PC-9 (cell line): ENCODE data around the gene IL10RA. TPM values are rescaled to one million over a fixed set of nuclear protein-coding genes. Genes with fewer than 3 reads are reported as not detected.

Experiments
- BruUV-seq: library from RNA; stranded (reverse); fragments of 400-500 nt; replicated peaks from 2 replicates; lab custom pipeline; 2021; lab: Mats Ljungman, UMichigan
- CTCF ChIA-PET: fragments of 300-600 bp; sonication (Branson Sonifier 250); formaldehyde crosslinking; loops from one replicate; lab custom pipeline; 2022; ENCODE audit warnings: antibody characterized with exemption; lab: Charles Lee
- POLR2A ChIA-PET: fragments of 300-600 bp; sonication (Branson Sonifier 250); formaldehyde crosslinking; loops from one replicate; lab custom pipeline; 2022; ENCODE audit warnings: antibody characterized with exemption; ENCODE audit not compliant: unreplicated experiment; lab: Charles Lee
- DNase-seq, 2 experiments: peaks; one replicate each; pipeline versions ENCODE4 v3.0.0 to v3.0.0-alpha.2; 2015 to 2022; ENCODE audit warnings: mixed read lengths in 1 of 2
- H2AFZ ChIP-seq: fragments of 200-600 bp; sonication (generic); 2 replicates; pipeline ENCODE4 v1.8.1; 2017; ENCODE audit warnings: antibody characterized with exemption
- H3F3A ChIP-seq: fragments of 200-600 bp; sonication (generic); 2 replicates; pipeline ENCODE4 v1.8.1; 2017; ENCODE audit warnings: antibody characterized with exemption, mild to moderate bottlenecking, low read depth; ENCODE audit not compliant: insufficient read depth
- H3K27ac ChIP-seq: fragments of 200-600 bp; sonication (generic); 2 replicates; pipeline ENCODE4 v1.6.1; 2016; ENCODE audit warnings: mixed run types
- H3K27me3 ChIP-seq: fragments of 200-600 bp; sonication (generic); 2 replicates; pipeline ENCODE4 v1.6.1; 2016; ENCODE audit warnings: low read depth, mixed run types; ENCODE audit not compliant: insufficient read depth
- H3K36me3 ChIP-seq: fragments of 200-600 bp; sonication (generic); 2 replicates; pipeline ENCODE4 v1.6.1; 2016; ENCODE audit warnings: low read depth, mixed run types
- H3K4me1 ChIP-seq: fragments of 200-600 bp; sonication (generic); replicated peaks from 2 replicates; pipeline ENCODE4 v1.6.1; 2016; ENCODE audit warnings: mixed run types; ENCODE audit not compliant: insufficient read depth
- H3K4me2 ChIP-seq: fragments of 200-600 bp; sonication (generic); 2 replicates; pipeline ENCODE4 v1.6.1; 2017; ENCODE audit warnings: mixed run types
- H3K4me3 ChIP-seq: fragments of 200-600 bp; sonication (generic); 2 replicates; pipeline ENCODE4 v1.6.1; 2016; ENCODE audit warnings: mixed run types
- H3K79me2 ChIP-seq: fragments of 200-600 bp; sonication (generic); 2 replicates; pipeline ENCODE4 v1.6.1; 2017; ENCODE audit warnings: low read depth, mixed run types
- H3K9me2 ChIP-seq: fragments of 200-600 bp; sonication (generic); 2 replicates; pipeline ENCODE4 v1.8.1; 2017; ENCODE audit warnings: mild to moderate bottlenecking; ENCODE audit not compliant: insufficient read depth
- H3K9me3 ChIP-seq: fragments of 200-600 bp; sonication (generic); 2 replicates; pipeline ENCODE4 v1.8.1; 2016; ENCODE audit warnings: low read depth; ENCODE audit not compliant: insufficient read depth
- H4K20me1 ChIP-seq: fragments of 200-600 bp; sonication (generic); 2 replicates; pipeline ENCODE4 v1.8.1; 2017; ENCODE audit not compliant: insufficient read depth
- EZH2 ChIP-seq: fragments of 200-600 bp; sonication (generic); IDR thresholded peaks from 2 replicates; pipeline ENCODE4 v1.8.0; 2017; ENCODE audit warnings: antibody characterized with exemption, low read depth
- intact Hi-C: fragments of 100-400 bp; cut with micrococcal nuclease; formaldehyde crosslinking; loops from one replicate; pipeline ENCODE4 v1.10.0; 2022; ENCODE audit not compliant: unreplicated experiment
- total RNA-seq: library from RNA; stranded (reverse); gene quantifications from 2 replicates; pipeline ENCODE4 v1.2.3, GENCODE V29; 2021
- TF ChIP-seq, protein P1 (sequence below): fragments of 200-600 bp; sonication (generic); conservative IDR thresholded peaks from 2 replicates; pipeline ENCODE4 v1.6.1; 2017; ENCODE audit warnings: mixed run types, antibody characterized with exemption, mild to moderate bottlenecking, moderate library complexity

Gene IL10RA
- total RNA-seq, 1 experiment from 2014 or later, result not detected

DNA sequence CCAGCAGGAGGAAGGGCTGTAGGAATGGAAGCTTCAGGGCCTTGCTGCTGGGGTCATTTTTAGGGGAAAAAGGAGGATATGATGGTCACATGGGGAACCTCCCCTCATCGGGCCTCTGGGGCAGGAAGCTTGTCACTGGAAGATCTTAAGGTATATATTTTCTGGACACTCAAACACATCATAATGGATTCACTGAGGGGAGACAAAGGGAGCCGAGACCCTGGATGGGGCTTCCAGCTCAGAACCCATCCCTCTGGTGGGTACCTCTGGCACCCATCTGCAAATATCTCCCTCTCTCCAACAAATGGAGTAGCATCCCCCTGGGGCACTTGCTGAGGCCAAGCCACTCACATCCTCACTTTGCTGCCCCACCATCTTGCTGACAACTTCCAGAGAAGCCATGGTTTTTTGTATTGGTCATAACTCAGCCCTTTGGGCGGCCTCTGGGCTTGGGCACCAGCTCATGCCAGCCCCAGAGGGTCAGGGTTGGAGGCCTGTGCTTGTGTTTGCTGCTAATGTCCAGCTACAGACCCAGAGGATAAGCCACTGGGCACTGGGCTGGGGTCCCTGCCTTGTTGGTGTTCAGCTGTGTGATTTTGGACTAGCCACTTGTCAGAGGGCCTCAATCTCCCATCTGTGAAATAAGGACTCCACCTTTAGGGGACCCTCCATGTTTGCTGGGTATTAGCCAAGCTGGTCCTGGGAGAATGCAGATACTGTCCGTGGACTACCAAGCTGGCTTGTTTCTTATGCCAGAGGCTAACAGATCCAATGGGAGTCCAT lies 14.1 kb downstream of the IL10RA start:
- H3K27me3 ChIP-seq, result peaks cover 24% of the 10 kb centered on the region; the same call in 1 of the 2 replicates
- H3K4me3 ChIP-seq, result no peak overlapping the region
- no peaks in the 10 kb centered on the region for H3K36me3 ChIP-seq
- no peak overlapping the region for H3K27ac ChIP-seq
- no peaks in the 10 kb centered on the region for H3F3A ChIP-seq
- no peak overlapping the region for H2AFZ ChIP-seq
- ChIA-PET CTCF (no interaction called here), POLR2A (no interaction called here)
- H3K9me2 ChIP-seq, result no peaks in the 10 kb centered on the region
- H3K4me1 ChIP-seq, result no peaks in the 10 kb centered on the region
- intact Hi-C loops, result no loop called here
- H4K20me1 ChIP-seq, result no peaks in the 10 kb centered on the region
- no peaks in the 10 kb centered on the region for H3K9me3 ChIP-seq
- TF ChIP-seq, protein P1, sequence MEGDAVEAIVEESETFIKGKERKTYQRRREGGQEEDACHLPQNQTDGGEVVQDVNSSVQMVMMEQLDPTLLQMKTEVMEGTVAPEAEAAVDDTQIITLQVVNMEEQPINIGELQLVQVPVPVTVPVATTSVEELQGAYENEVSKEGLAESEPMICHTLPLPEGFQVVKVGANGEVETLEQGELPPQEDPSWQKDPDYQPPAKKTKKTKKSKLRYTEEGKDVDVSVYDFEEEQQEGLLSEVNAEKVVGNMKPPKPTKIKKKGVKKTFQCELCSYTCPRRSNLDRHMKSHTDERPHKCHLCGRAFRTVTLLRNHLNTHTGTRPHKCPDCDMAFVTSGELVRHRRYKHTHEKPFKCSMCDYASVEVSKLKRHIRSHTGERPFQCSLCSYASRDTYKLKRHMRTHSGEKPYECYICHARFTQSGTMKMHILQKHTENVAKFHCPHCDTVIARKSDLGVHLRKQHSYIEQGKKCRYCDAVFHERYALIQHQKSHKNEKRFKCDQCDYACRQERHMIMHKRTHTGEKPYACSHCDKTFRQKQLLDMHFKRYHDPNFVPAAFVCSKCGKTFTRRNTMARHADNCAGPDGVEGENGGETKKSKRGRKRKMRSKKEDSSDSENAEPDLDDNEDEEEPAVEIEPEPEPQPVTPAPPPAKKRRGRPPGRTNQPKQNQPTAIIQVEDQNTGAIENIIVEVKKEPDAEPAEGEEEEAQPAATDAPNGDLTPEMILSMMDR, result no peak
- no peak for TF ChIP-seq EZH2
- H3K79me2 ChIP-seq, result no peaks in the 10 kb centered on the region
- no peak for DNase-seq
- BruUV-seq, result no TSS peak
- no peak overlapping the region for H3K4me2 ChIP-seq

GRCh38 chr11:118000850-118001228 lies 14.6 kb downstream of the IL10RA start:
- Histone ChIP-seq H3K36me3 (no peaks in the 10 kb centered on the region), H3K4me1 (no peaks in the 10 kb centered on the region)
- intact Hi-C loops, result no loop called here

DNA sequence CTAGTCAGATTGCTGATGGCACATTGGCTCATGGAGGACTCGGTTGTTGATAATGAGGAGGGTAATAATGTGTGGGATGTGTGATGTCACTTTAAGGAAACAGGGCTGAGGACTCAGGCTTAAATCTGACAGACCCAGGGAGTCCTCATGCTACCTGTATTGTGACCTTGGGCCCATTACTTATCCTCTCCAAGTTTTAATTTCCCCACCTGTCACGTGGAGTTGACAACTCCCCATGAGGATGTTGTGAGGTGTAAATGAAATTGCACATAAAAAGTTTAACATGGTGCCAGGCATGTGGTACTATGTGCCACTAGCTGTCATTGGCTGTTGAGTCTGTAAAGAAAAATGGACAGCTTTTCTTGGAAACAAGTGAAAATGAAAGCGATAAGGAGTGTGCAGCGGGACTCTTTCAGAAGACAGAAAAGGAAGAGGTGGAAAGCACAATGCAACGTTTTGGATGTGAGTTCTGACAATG lies 15.3 kb downstream of the IL10RA start:
- H2AFZ ChIP-seq, result no peak overlapping the region
- no peaks in the 10 kb centered on the region for H3K36me3 ChIP-seq
- H3F3A ChIP-seq, result no peaks in the 10 kb centered on the region
- no peaks in the 10 kb centered on the region for H3K79me2 ChIP-seq
- no peaks in the 10 kb centered on the region for H3K9me2 ChIP-seq
- CTCF ChIA-PET, result no interaction called here
- H3K9me3 ChIP-seq, result no peaks in the 10 kb centered on the region
- POLR2A ChIA-PET, result no interaction called here
- H3K27ac ChIP-seq, result no peak overlapping the region
- no peaks in the 10 kb centered on the region for H4K20me1 ChIP-seq
- no TSS peak for BruUV-seq
- no peaks in the 10 kb centered on the region for H3K4me1 ChIP-seq
- no peak for DNase-seq
- intact Hi-C loops, result no loop called here
- H3K27me3 ChIP-seq, result peaks cover 32% of the 10 kb centered on the region; the same call in 1 of the 2 replicates
- TF ChIP-seq, protein P1, result no peak
- TF ChIP-seq EZH2, result no peak
- no peak overlapping the region for H3K4me2 ChIP-seq
- no peak overlapping the region for H3K4me3 ChIP-seq

More at GRCh38 chr11:118000850-118001228, 14.6 kb downstream of the IL10RA start:
- ChIA-PET POLR2A (no interaction called here), CTCF (no interaction called here)
- Histone ChIP-seq H3F3A (no peaks in the 10 kb centered on the region), H3K79me2 (no peaks in the 10 kb centered on the region), H3K27ac (no peak overlapping the region), H3K9me2 (no peaks in the 10 kb centered on the region), H3K27me3 (peaks cover 26% of the 10 kb centered on the region; the same call in 1 of the 2 replicates), H3K4me2 (no peak overlapping the region), H2AFZ (no peak overlapping the region), H3K4me3 (no peak overlapping the region), H4K20me1 (no peaks in the 10 kb centered on the region), H3K9me3 (no peaks in the 10 kb centered on the region)
- no peak for DNase-seq
- BruUV-seq, result no TSS peak
- TF ChIP-seq, protein P1, result no peak
- no peak for TF ChIP-seq EZH2
